Hepatocyte (in vitro differentiated cells): ENCODE data around the gene IGSF8.

ENCODE experiments used
- EZH2phosphoT487 ChIP-seq: fragments of 200-600 bp; sonication (generic); IDR thresholded peaks from one replicate; pipeline ENCODE4 v1.6.1; 2018; ENCODE audit warnings: antibody characterized with exemption, mild to moderate bottlenecking, low read depth, moderate library complexity; ENCODE audit not compliant: unreplicated experiment, severe bottlenecking
- TF ChIP-seq, protein P1 (sequence below): fragments of 200-600 bp; sonication (generic); IDR thresholded peaks from 2 replicates; pipeline ENCODE4 v1.5.1; 2016; ENCODE audit warnings: antibody characterized with exemption, mild to moderate bottlenecking; ENCODE audit not compliant: poor library complexity

DNA sequence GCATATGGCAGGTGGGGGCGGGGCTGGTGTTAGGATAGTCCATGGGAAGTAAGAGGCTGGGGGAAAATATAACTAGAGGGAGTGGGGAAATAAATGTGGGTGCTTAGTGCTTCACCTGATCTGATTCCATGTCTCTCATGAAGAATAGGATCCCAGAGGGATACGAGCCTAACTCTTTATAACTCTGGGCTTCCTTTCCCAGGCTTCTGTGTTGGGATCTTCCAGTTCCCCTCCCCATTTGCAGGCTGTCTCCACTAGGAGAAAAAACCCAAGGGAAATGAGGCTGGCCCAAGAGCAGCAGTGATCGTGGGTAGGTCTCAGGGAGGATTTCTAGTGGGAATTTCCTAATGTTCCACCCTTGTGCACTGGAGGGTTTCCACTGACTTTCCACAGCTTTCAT lies 15.5 kb downstream of the IGSF8 start:
- TF ChIP-seq, protein P1, sequence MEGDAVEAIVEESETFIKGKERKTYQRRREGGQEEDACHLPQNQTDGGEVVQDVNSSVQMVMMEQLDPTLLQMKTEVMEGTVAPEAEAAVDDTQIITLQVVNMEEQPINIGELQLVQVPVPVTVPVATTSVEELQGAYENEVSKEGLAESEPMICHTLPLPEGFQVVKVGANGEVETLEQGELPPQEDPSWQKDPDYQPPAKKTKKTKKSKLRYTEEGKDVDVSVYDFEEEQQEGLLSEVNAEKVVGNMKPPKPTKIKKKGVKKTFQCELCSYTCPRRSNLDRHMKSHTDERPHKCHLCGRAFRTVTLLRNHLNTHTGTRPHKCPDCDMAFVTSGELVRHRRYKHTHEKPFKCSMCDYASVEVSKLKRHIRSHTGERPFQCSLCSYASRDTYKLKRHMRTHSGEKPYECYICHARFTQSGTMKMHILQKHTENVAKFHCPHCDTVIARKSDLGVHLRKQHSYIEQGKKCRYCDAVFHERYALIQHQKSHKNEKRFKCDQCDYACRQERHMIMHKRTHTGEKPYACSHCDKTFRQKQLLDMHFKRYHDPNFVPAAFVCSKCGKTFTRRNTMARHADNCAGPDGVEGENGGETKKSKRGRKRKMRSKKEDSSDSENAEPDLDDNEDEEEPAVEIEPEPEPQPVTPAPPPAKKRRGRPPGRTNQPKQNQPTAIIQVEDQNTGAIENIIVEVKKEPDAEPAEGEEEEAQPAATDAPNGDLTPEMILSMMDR: no peak
- no peak for TF ChIP-seq EZH2phosphoT487
